Ovary (tissue), 10 donors: ENCODE results near the gene CCDC138. TPM values are rescaled to one million over a fixed set of nuclear protein-coding genes. Genes with fewer than 3 reads are reported as not detected.
"Not testable (repeated sequence)": the region's sequence is repeated elsewhere in the genome, so short reads cannot be mapped to it uniquely, and the experiment has no call there.

Experiments
- DNase-seq, 5 donors: peaks; one replicate each; pipeline ENCODE4 v3.0.0-alpha.2; 2019 to 2020
- H3K27ac ChIP-seq, 2 donors: fragments of 200-600 bp; one replicate each; pipeline versions ENCODE4 v1.5.1 to v1.8.0; 2019 to 2022
- H3K27me3 ChIP-seq: fragments of 200-600 bp; one replicate; pipeline ENCODE4 v1.8.0; 2022
- H3K36me3 ChIP-seq: fragments of 200-600 bp; sonication (generic); one replicate; pipeline ENCODE4 v1.5.1; 2019
- H3K4me1 ChIP-seq: one replicate; pipeline ENCODE4 v1.8.1; 2013; ENCODE audit warnings: mild to moderate bottlenecking, moderate library complexity; ENCODE audit not compliant: insufficient read depth
- H3K4me3 ChIP-seq: fragments of 200-600 bp; sonication (generic); one replicate; pipeline ENCODE4 v1.5.1; 2017
- H3K9me3 ChIP-seq, 2 donors: fragments of 200-600 bp in 1 of 2; sonication (generic) in 1 of 2; one replicate each; pipeline versions ENCODE4 v1.5.1 to v1.8.1; 2013 to 2019; ENCODE audit warnings: mild to moderate bottlenecking in 1 of 2, moderate library complexity in 1 of 2
- CTCF ChIP-seq, 3 donors: fragments of 450-650 bp in 2 of 3; fragments of 200-600 bp in 1 of 3; IDR thresholded peaks; one replicate each; pipeline versions ENCODE4 v1.5.1 to v1.8.0; 2016 to 2022; ENCODE audit warnings: antibody characterized with exemption in 3 of 3, mild to moderate bottlenecking in 1 of 3
- EP300 ChIP-seq: sonication (generic); formaldehyde crosslinking; IDR thresholded peaks from one replicate; pipeline ENCODE4 v1.6.1; 2017; ENCODE audit warnings: antibody characterized with exemption
- POLR2A ChIP-seq: fragments of 450-650 bp; IDR thresholded peaks from one replicate; pipeline ENCODE4 v1.6.1; 2017; ENCODE audit warnings: antibody characterized with exemption, mild to moderate bottlenecking, moderate library complexity
- WGBS, 3 donors: extraction: QIAGEN DNeasy Blood & Tissue Kit in 1 of 3; methylation state at CpG; one replicate each; pipeline versions ENCODE4 v1.1.5 to v1.1.7; 2013 to 2017; 5-methylcytosine and 5-hydroxymethylcytosine counted together
- intact Hi-C, 4 donors: fragments of 100-400 bp; cut with DNase I; formaldehyde crosslinking; loops; one replicate each; pipeline versions ENCODE4 v1.11.0 to v1.15.1; 2022 to 2023
- long read RNA-seq, 3 donors: library from polyadenylated mRNA in 2 of 3; unstranded in 2 of 3; transcript quantifications; one replicate each; pipeline ENCODE4 v2.0.0 and lab custom pipeline, GENCODE V29; 2021 to 2026
- polyA plus RNA-seq, 2 donors: library from polyadenylated mRNA; stranded (reverse); fragments of 200-250 nt in 1 of 2; fragments of 350-450 nt in 1 of 2; fragmentation: Illumina TruSeq in 1 of 2; extraction: RNeasy Lipid Tissue Mini Kit (QIAGEN cat#74804) in 1 of 2; gene quantifications; one replicate each; pipeline ENCODE4 v1.2.3, GENCODE V29; 2013 to 2014
- total RNA-seq, 7 donors: library from RNA; depleted of rRNA in 2 of 7; stranded (reverse); fragments of >200 nt in 2 of 7; fragmentation: NEBNext Ultra II Directional in 3 of 7; extraction: Animal tissue kit (Norgen Biotek cat#: 25700) in 3 of 7; gene quantifications; one replicate each; pipeline versions ENCODE4 v1.1.0 to v1.2.4, GENCODE V29; 2016 to 2023
- donor health status: DM: no; HTN: no; CAD: no; lungs with moderate emphysema.
- donor health status: DM: no; HTN: no; CAD: no.
- donor health status: Bipolar disorder and iron deficiency.
- donor health status: DM: yes; HTN: yes; CAD: no.
- donor health status: DM: no; HTN: no; CAD: no.
- donor health status: DM: yes; HTN: yes; CAD: no.

CCDC138 gene
- total RNA-seq (1 to 10 TPM; 3.4 to 8.6 (median 5.1) TPM), polyA plus RNA-seq (1 to 10 TPM; 1.9 TPM)
- long read RNA-seq, donor 1, partial matches to known transcripts, result 1 of 8 reads
- long read RNA-seq, donor 1, other reads (novel, unspliced or antisense), result 7 of 8 reads
- long read RNA-seq, donor 2, partial matches to known transcripts, result 5 of 7 reads
- long read RNA-seq, donor 2, other reads (novel, unspliced or antisense), result 0 of 7 reads
- long read RNA-seq, donor 3, partial matches to known transcripts, result 0 of 8 reads
- long read RNA-seq, donor 3, other reads (novel, unspliced or antisense), result 6 of 8 reads

- intact Hi-C loops, result no loop called here
- Histone ChIP-seq H3K27ac (peak within 1 kb of the TSS; percentile 74 to 90), H3K36me3 (no peaks in the 10 kb centered on the region), H3K9me3 (no peaks in the 10 kb centered on the region), H3K4me1 (no peaks in the 10 kb centered on the region), H3K27me3 (no peaks in the 10 kb centered on the region), H3K4me3 (peak within 1 kb of the TSS; percentile 49)
- DNase-seq, result peak; percentile 79 to 91 (median 85)
- WGBS, 3 donors, result 0 to 1% (median 1%) methylated on average over 69 to 78 of the region's 78 CpGs
- TF ChIP-seq CTCF (IDR thresholded peaks at IDR 0.05) (no peak), EP300 (no peak), POLR2A (no peak)
Measured at GRCh38 chr2:108786354-108787215, at the start of gene CCDC138. TSS of gene CCDC138 (plus strand) at chr2:108786771. CDS start at chr2:108786823, 52 bp downstream.

DNA sequence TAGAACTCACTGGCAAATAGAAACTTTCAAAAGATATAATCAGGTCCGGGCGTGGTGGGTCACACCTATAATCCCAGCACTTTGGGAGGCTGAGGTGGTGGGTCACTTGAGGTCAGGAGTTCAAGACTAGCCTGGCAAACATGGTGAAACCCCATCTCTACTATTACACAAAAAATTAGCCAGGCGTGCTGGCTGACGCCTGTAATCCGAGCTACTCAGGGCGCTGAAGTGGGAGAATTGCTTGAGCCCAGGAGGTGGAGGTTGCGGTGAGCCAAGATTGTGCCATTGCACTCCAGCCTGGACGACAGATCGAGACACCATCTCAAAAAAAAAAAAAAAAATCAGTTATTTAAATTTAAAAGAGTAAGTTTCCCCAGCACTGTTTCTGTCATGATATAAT lies 28.6 kb upstream of the CCDC138 start:
- intact Hi-C loops, DNase-seq, H3K4me3 ChIP-seq, H3K36me3 ChIP-seq, H3K27me3 ChIP-seq, H3K27ac ChIP-seq, H3K9me3 ChIP-seq, H3K4me1 ChIP-seq: not testable (repeated sequence)
- WGBS, 3 donors, result 95 to 97% (median 97%) methylated on average over 9 of the region's 9 CpGs

DNA sequence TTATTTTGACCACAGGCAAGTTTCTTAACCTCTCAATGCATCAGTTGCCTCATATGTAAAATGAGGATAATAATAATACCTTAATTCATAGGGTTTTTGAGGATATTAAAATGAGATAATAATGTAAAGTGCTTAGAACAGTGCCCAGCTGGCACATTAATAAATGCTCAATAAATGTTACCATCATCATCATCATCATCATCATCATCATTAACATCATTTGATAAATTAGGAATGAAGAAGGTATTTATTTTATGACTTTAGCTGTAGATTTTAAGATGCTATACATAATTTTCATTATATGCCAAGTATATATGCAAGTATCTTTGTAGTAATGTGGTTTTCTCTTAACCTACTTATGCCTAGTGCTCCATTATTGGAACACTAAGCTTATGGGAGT lies 24.0 kb upstream of the CCDC138 start:
- H3K27ac ChIP-seq, DNase-seq, H3K9me3 ChIP-seq, H3K36me3 ChIP-seq, H3K27me3 ChIP-seq, H3K4me1 ChIP-seq, H3K4me3 ChIP-seq, intact Hi-C loops: not testable (repeated sequence)

DNA sequence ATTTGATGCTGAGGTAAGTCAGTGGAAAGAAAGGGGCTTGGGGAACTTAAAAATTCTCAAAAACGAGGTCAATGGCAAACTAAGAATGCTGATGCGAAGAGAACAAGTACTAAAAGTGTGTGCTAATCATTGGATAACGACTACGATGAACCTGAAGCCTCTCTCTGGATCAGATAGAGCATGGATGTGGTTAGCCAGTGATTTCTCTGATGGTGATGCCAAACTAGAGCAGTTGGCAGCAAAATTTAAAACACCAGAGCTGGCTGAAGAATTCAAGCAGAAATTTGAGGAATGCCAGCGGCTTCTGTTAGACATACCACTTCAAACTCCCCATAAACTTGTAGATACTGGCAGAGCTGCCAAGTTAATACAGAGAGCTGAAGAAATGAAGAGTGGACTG lies 19.9 kb upstream of the CCDC138 start:
- DNase-seq, H3K36me3 ChIP-seq, H3K27me3 ChIP-seq, H3K27ac ChIP-seq, intact Hi-C loops, H3K4me3 ChIP-seq, H3K9me3 ChIP-seq, H3K4me1 ChIP-seq: not testable (repeated sequence)
- 93 to 99% (median 98%) methylated on average over 5 of the region's 5 CpGs for WGBS, 3 donors

- WGBS, 3 donors, result 88 to 98% (median 93%) methylated on average over 1 of the region's 2 CpGs
- H3K4me1 ChIP-seq, DNase-seq, H3K4me3 ChIP-seq, intact Hi-C loops, H3K9me3 ChIP-seq, H3K27ac ChIP-seq, H3K36me3 ChIP-seq, H3K27me3 ChIP-seq: not testable (repeated sequence)
Measured at GRCh38 chr2:108767859-108768258, 18.7 kb upstream of the CCDC138 start.

- WGBS, 3 donors, result 90 to 94% (median 91%) methylated on average over 3 of the region's 3 CpGs
- Histone ChIP-seq H3K36me3 (no peaks in the 10 kb centered on the region), H3K27ac (no peak overlapping the region), H3K4me1 (no peaks in the 10 kb centered on the region), H3K9me3 (no peaks in the 10 kb centered on the region), H3K27me3 (no peaks in the 10 kb centered on the region), H3K4me3 (no peak overlapping the region)
- DNase-seq, result no peak
- intact Hi-C loops, result no loop called here
- no peak for TF ChIP-seq POLR2A
- no peak for TF ChIP-seq CTCF (IDR thresholded peaks at IDR 0.05)
- no peak for TF ChIP-seq EP300
Measured at GRCh38 chr2:108776475-108776874, 10.1 kb upstream of the CCDC138 start.
